Liver (tissue), 9 donors: ENCODE data around the gene DMPK. TPM values are rescaled to one million over a fixed set of nuclear protein-coding genes. Genes with fewer than 3 reads are reported as not detected.

Source experiments
- DNase-seq: peaks from one replicate; pipeline ENCODE4 v3.0.0-alpha.2; 2017; ENCODE audit warnings: low spot score
- H3K27ac ChIP-seq, 2 donors: one replicate each; pipeline ENCODE4 v1.7.0; 2013; ENCODE audit warnings: inconsistent platforms in 2 of 2, low read length in 2 of 2, control low read depth in 1 of 2, low read depth in 1 of 2, mild to moderate bottlenecking in 1 of 2
- H3K27me3 ChIP-seq, 4 donors: one replicate each; pipeline versions ENCODE4 v1.6.1 to v1.7.0; 2013; ENCODE audit warnings: low read length in 3 of 4, inconsistent platforms in 1 of 4, mild to moderate bottlenecking in 1 of 4, moderate library complexity in 1 of 4; ENCODE audit not compliant: control insufficient read depth in 4 of 4, insufficient read depth in 4 of 4
- H3K36me3 ChIP-seq, 4 donors: one replicate each; pipeline versions ENCODE4 v1.6.1 to v1.7.0; 2013; ENCODE audit warnings: low read length in 3 of 4, mild to moderate bottlenecking in 3 of 4, low read depth in 1 of 4, moderate library complexity in 1 of 4; ENCODE audit not compliant: control insufficient read depth in 4 of 4, insufficient read depth in 3 of 4
- H3K4me1 ChIP-seq, 4 donors: one replicate each; pipeline versions ENCODE4 v1.6.1 to v1.7.0; 2013; ENCODE audit warnings: low read length in 3 of 4, mild to moderate bottlenecking in 3 of 4, moderate library complexity in 1 of 4; ENCODE audit not compliant: control insufficient read depth in 4 of 4, insufficient read depth in 4 of 4
- H3K4me3 ChIP-seq, 3 donors: one replicate each; pipeline versions ENCODE4 v1.6.1 to v1.7.0; 2013; ENCODE audit warnings: low read length in 3 of 3, control low read depth in 1 of 3, low read depth in 1 of 3, mild to moderate bottlenecking in 1 of 3
- H3K9ac ChIP-seq, 2 donors: one replicate each; pipeline ENCODE4 v1.7.0; 2013; ENCODE audit warnings: low read length in 2 of 2, mild to moderate bottlenecking in 2 of 2, moderate library complexity in 2 of 2, control low read depth in 1 of 2, low read depth in 1 of 2
- H3K9me3 ChIP-seq, 4 donors: one replicate each; pipeline versions ENCODE4 v1.6.1 to v1.7.0; 2013; ENCODE audit warnings: low read length in 3 of 4; ENCODE audit not compliant: control insufficient read depth in 4 of 4
- ATF3 ChIP-seq: IDR thresholded peaks from 2 replicates; pipeline ENCODE4 v1.6.1; 2016; ENCODE audit warnings: antibody characterized with exemption
- CTCF ChIP-seq: fragments of 150-350 bp; IDR thresholded peaks from 2 replicates; pipeline ENCODE4 v1.5.1; 2017; ENCODE audit warnings: improper control_type of control experiment, low read depth, low read length; ENCODE audit not compliant: missing input control
- FOXA1 ChIP-seq: IDR thresholded peaks from 2 replicates; pipeline ENCODE4 v1.6.1; 2016; ENCODE audit warnings: antibody characterized with exemption
- FOXA2 ChIP-seq: IDR thresholded peaks from 2 replicates; pipeline ENCODE4 v1.6.1; 2016; ENCODE audit warnings: antibody characterized with exemption
- GABPA ChIP-seq, 2 donors: IDR thresholded peaks in 1 of 2; conservative IDR thresholded peaks in 1 of 2; 2 replicates each; pipeline ENCODE4 v1.6.1; 2016; ENCODE audit warnings: antibody characterized with exemption in 2 of 2, mild to moderate bottlenecking in 1 of 2, moderate library complexity in 1 of 2
- HNF4G ChIP-seq: IDR thresholded peaks from 2 replicates; pipeline ENCODE4 v1.6.1; 2016; ENCODE audit warnings: antibody characterized with exemption
- MAX ChIP-seq: IDR thresholded peaks from 2 replicates; pipeline ENCODE4 v1.6.1; 2016; ENCODE audit warnings: antibody characterized with exemption
- NR2F2 ChIP-seq: IDR thresholded peaks from 2 replicates; pipeline ENCODE4 v1.6.1; 2016; ENCODE audit warnings: antibody characterized with exemption
- RAD21 ChIP-seq, 2 donors: IDR thresholded peaks; 2 replicates each; pipeline ENCODE4 v1.6.1; 2016; ENCODE audit warnings: antibody characterized with exemption in 2 of 2, mild to moderate bottlenecking in 2 of 2
- REST ChIP-seq: IDR thresholded peaks from 2 replicates; pipeline ENCODE4 v1.6.1; 2016; ENCODE audit warnings: antibody characterized with exemption, mild to moderate bottlenecking
- RXRA ChIP-seq, 2 donors: IDR thresholded peaks; 2 replicates each; pipeline ENCODE4 v1.6.1; 2017 to 2018; ENCODE audit warnings: antibody characterized with exemption in 2 of 2, mild to moderate bottlenecking in 1 of 2
- SP1 ChIP-seq: IDR thresholded peaks from 2 replicates; pipeline ENCODE4 v1.6.1; 2018; ENCODE audit warnings: antibody characterized with exemption, mild to moderate bottlenecking
- TAF1 ChIP-seq: conservative IDR thresholded peaks from 2 replicates; pipeline ENCODE4 v1.6.1; 2016; ENCODE audit warnings: antibody characterized with exemption, mild to moderate bottlenecking
- YY1 ChIP-seq: IDR thresholded peaks from 2 replicates; pipeline ENCODE4 v1.6.1; 2016; ENCODE audit warnings: antibody characterized with exemption, mild to moderate bottlenecking
- ZBTB33 ChIP-seq: IDR thresholded peaks from 2 replicates; pipeline ENCODE4 v1.6.1; 2016; ENCODE audit warnings: antibody characterized with exemption
- WGBS: extraction: QIAGEN DNeasy Blood & Tissue Kit; methylation state at CpG from one replicate; pipeline ENCODE4 v1.1.7; 2013; 5-methylcytosine and 5-hydroxymethylcytosine counted together
- polyA plus RNA-seq, 2 donors: library from polyadenylated mRNA; stranded (reverse) in 1 of 2; unstranded in 1 of 2; fragments of 200-250 nt in 1 of 2; fragments of >200 nt in 1 of 2; fragmentation: Nextera tagmentation in 1 of 2; extraction: Ambion mirVana in 1 of 2; gene quantifications; one replicate each; pipeline versions ENCODE4 v1.2.1 to v1.2.3, GENCODE V29; 2013 to 2015
- total RNA-seq, 2 donors: library from RNA; depleted of rRNA; stranded (reverse); fragments of >200 nt; gene quantifications; one replicate each; pipeline ENCODE4 v1.2.3, GENCODE V29; 2014
- donor health status: healthy.
- donor health status: healthy.
- donor health status: healthy.
- donor health status: healthy.
- donor health status: healthy.

The DMPK gene
- total and polyA plus RNA-seq, 4 donors: 1.8 to 12.5 (median 6.1) TPM

GRCh38 chr19:45791744-45792469 is 9.6 kb upstream of the DMPK start (continued):
- TF ChIP-seq REST (no peak), RAD21 (IDR thresholded peaks at IDR 0.05) (no peak), ATF3 (no peak), GABPA (IDR thresholded peaks at IDR 0.05 in 1 of 2, conservative IDR thresholded peaks at IDR 0.05 in 1 of 2) (no peak)

GRCh38 chr19:45790942-45791341 is 8.7 kb upstream of the DMPK start:
- DNase-seq: no peak
- H3K36me3 ChIP-seq: peaks cover 0 to 27% (median 6%) of the 10 kb centered on the region in 4 donors
- no peak for TF ChIP-seq MAX
- TF ChIP-seq TAF1: no peak
- TF ChIP-seq YY1: no peak
- TF ChIP-seq ZBTB33: no peak
- no peak for TF ChIP-seq FOXA2
- TF ChIP-seq RXRA (IDR thresholded peaks at IDR 0.05): no peak
- no peaks in the 10 kb centered on the region for H3K9me3 ChIP-seq
- H3K27ac ChIP-seq: no peak overlapping the region
- no peak overlapping the region for H3K4me3 ChIP-seq
- no peak overlapping the region for H3K9ac ChIP-seq
- WGBS: 79% methylated on average over 8 of the region's 8 CpGs
- no peaks in the 10 kb centered on the region for H3K27me3 ChIP-seq
- peaks cover 0 to 14% (median 13%) of the 10 kb centered on the region in 4 donors for H3K4me1 ChIP-seq

- Histone ChIP-seq H3K4me3 (no peak overlapping the region), H3K27ac (no peak overlapping the region), H3K27me3 (no peaks in the 10 kb centered on the region), H3K36me3 (peaks cover 0 to 29% (median 7%) of the 10 kb centered on the region in 4 donors), H3K9me3 (no peaks in the 10 kb centered on the region), H3K9ac (no peak overlapping the region), H3K4me1 (peaks cover 0 to 14% (median 13%) of the 10 kb centered on the region in 4 donors)
- DNase-seq: no peak
- 96% methylated on average over 15 of the region's 15 CpGs for WGBS
- TF ChIP-seq NR2F2 (no peak), FOXA1 (no peak), ATF3 (no peak), CTCF (no peak), HNF4G (no peak), SP1 (no peak), YY1 (no peak), REST (no peak), MAX (no peak)
Observed at GRCh38 chr19:45789035-45789786, 6.9 kb upstream of the DMPK start.
